AG09319 (cell line): ENCODE results near the gene ZC3H11A.
"Not testable (repeated sequence)": the region's sequence is repeated elsewhere in the genome, so short reads cannot be mapped to it uniquely, and the experiment has no call there.

Experiments
- DNase-seq: peaks from one replicate; pipeline ENCODE4 v3.0.0-alpha.2; 2010; ENCODE audit warnings: low read depth; ENCODE audit errors: extremely low read depth
- CTCF ChIP-seq: IDR thresholded peaks from 2 replicates; pipeline ENCODE4 v1.5.1; 2011; ENCODE audit warnings: low read depth, mild to moderate bottlenecking, inconsistent platforms, low read length, moderate library complexity

ZC3H11A gene

GRCh38 chr1:203828002-203828401 lies 32.6 kb downstream of the ZC3H11A start:
- no peak for DNase-seq
- TF ChIP-seq CTCF, result no peak

GRCh38 chr1:203828503-203828902 lies 33.1 kb downstream of the ZC3H11A start:
- TF ChIP-seq CTCF, result no peak
- no peak for DNase-seq

GRCh38 chr1:203829247-203829646 lies 33.8 kb downstream of the ZC3H11A start:
- not testable (repeated sequence) for DNase-seq

- no peak for DNase-seq
- TF ChIP-seq CTCF, result no peak
Observed at GRCh38 chr1:203835476-203835875, 40.1 kb downstream of the ZC3H11A start.

GRCh38 chr1:203839081-203839480 lies 43.7 kb downstream of the ZC3H11A start:
- peak; percentile 78 for DNase-seq
- no peak for TF ChIP-seq CTCF

- DNase-seq, result no peak
- no peak for TF ChIP-seq CTCF
Observed at GRCh38 chr1:203840208-203840808, 44.9 kb downstream of the ZC3H11A start.

- DNase-seq, result no peak
- TF ChIP-seq CTCF, result no peak
Observed at GRCh38 chr1:203842559-203842876, 47.1 kb downstream of the ZC3H11A start.

GRCh38 chr1:203843435-203843834 lies 48.0 kb downstream of the ZC3H11A start:
- TF ChIP-seq CTCF, result no peak
- no peak for DNase-seq
